GM12874 (cell line): ENCODE results near the gene MEIOSIN.

Experiments
- TF ChIP-seq, protein P1 (sequence below): IDR thresholded peaks from 2 replicates; pipeline ENCODE4 v1.5.1; 2011; ENCODE audit warnings: low read depth, mild to moderate bottlenecking, control low read depth, low read length, moderate library complexity; ENCODE audit not compliant: insufficient read depth

MEIOSIN gene

DNA sequence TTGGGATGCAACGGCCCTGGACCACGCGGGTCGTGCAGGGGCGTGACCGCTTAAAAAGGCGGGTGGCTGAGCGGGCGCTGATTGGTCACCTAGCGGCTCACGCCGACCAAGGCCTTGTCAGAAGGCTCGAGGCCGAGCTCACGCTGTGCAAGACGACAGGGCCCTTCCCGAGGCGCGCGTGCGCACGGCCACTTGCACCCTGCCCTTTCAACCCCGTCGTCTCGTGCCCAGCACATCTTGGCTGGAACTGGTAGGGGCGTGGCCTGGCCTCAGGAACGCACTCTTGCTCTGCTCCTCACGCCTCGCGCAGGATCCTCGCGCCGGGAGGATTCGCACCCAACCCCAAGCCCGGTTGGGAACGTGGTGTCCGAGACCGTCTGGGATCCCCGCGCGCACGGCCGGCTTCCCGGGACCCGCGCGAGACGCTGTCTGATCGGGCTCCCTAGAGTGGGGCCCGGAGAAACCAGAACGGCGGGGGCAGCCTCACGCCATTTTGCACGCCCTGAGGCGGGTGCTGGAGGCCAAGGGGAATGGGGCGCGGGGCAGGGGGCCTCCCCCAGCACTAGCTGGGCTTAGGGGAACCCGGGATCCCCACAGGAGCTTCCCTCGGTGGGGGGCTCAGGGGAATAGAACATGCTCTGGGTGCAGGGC is at the start of gene MEIOSIN:
MEIOSIN (plus strand) TSS at position 280 of the 651 bp plus-strand sequence. CDS start 1,938 bp downstream, outside the sequence.
- TF ChIP-seq, protein P1, sequence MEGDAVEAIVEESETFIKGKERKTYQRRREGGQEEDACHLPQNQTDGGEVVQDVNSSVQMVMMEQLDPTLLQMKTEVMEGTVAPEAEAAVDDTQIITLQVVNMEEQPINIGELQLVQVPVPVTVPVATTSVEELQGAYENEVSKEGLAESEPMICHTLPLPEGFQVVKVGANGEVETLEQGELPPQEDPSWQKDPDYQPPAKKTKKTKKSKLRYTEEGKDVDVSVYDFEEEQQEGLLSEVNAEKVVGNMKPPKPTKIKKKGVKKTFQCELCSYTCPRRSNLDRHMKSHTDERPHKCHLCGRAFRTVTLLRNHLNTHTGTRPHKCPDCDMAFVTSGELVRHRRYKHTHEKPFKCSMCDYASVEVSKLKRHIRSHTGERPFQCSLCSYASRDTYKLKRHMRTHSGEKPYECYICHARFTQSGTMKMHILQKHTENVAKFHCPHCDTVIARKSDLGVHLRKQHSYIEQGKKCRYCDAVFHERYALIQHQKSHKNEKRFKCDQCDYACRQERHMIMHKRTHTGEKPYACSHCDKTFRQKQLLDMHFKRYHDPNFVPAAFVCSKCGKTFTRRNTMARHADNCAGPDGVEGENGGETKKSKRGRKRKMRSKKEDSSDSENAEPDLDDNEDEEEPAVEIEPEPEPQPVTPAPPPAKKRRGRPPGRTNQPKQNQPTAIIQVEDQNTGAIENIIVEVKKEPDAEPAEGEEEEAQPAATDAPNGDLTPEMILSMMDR = no peak

DNA sequence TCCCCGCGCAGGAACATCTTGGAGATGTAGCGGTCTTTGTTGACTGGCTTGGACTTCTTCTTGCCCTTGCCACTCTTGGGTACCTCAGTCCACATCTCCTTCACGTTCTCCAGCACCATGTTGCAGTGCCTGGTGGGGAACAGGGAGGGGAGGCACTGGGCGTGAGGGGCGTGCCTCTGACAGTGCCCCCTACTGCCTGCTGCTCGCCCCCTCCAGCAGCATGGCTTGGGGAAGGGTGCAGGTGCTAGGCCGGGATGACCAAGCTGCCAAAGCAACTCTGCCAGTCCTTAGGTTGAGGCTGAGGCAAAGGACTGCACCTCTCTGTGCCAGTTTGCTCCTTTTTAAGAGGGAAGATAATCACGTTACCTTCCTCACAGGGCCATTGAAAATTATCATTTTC is 45.6 kb upstream of the MEIOSIN start:
- TF ChIP-seq, protein P1 = no peak

DNA sequence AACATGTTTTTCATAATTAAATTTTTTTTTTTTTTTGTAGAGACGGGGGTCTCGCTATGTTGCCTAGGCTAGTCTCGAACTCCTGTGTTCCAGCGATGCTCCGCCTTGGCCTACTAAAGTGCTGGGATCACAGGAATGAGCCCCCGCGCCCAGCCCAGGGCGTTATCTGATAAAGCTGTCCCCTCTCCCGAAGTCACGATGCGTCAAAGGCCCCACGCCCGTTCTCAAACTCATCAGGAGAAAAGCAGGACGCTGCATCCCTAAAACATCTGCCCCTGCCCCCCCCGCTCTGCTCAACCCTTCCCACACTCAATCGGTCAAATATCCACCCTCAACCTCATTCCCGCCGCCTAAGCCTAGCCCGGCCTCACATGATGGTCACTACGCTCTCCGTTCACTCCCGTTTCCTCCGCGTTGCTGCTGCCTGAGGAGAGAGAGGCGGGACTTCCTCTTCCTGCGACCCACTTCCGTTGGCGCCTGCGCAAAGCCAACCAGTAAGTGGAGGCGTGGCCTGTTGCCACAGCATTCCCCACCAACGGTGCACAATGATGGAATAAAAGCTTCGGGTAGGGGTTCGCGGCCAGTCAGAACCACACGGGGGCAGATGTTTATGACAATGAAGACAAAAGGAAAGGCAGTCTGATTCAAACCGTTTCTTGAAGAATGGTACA is 41.6 kb upstream of the MEIOSIN start, which contains the start of gene SNRPD2:
SNRPD2 (minus strand) TSS at position 438 of the 671 bp plus-strand sequence; CDS start at position 373, 65 bp downstream.
- TF ChIP-seq, protein P1 = no peak

DNA sequence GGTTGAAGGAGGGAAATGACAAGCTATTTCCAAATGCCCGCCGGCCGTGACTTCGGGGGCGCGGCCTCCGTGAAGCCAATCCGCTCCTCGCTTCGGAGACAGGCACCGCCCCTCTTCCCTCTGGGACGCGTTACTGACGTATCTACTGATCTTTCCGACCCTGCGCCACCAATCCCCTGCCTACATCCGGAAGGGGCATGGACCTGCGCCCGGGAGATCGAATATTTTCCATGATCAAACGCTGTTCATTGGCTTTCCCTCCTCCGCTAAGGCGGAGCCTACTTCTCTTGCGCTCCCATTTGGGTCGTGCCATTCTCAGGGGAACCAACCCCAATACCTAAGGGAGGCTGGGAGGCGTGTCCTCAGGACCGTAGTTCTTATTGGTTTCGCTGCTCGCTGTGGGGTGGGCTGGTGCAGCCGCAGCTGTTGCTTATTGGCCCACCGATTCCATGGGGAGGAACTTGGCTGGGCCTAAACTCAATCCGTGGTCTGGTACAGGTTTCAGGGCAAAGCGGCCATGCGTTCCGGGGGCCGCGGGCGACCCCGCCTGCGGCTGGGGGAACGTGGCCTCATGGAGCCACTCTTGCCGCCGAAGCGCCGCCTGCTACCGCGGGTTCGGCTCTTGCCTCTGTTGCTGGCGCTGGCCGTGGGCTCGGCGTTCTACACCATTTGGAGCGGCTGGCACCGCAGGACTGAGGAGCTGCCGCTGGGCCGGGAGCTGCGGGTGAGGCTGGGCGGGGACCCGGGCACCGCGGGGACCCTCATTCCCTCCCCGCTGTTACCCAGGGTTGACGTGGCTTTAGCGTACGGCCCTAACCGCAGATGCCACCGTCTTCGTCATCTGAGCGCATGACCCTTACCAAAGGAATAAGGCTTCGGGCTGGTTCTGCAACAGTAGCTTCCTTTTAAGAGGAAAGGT is 40.8 kb upstream of the MEIOSIN start, which contains the start of gene QPCTL:
QPCTL (plus strand) TSS at position 480 of the 919 bp plus-strand sequence; CDS start at position 518, 38 bp downstream.
- TF ChIP-seq, protein P1 = no peak

GRCh38 chr19:45693106-45693788 is 40.0 kb upstream of the MEIOSIN start:
- TF ChIP-seq, protein P1 = peak; percentile 94

GRCh38 chr19:45701676-45702075 is 31.6 kb upstream of the MEIOSIN start:
- TF ChIP-seq, protein P1 = no peak
